Endothelial cell of umbilical vein (primary cell): ENCODE results near the gene BCAS3. TPM values are rescaled to one million over a fixed set of nuclear protein-coding genes. Genes with fewer than 3 reads are reported as not detected.

Source experiments
- BruUV-seq: library from RNA; stranded (reverse); fragments of 400-500 nt; replicated peaks from 2 replicates; lab custom pipeline; 2021; lab: Mats Ljungman, UMichigan
- CTCF ChIA-PET: fragments of 300-600, 350-600 bp; sonication (Branson Sonifier 250); formaldehyde crosslinking; loops from one replicate; lab custom pipeline; 2021; ENCODE audit warnings: antibody characterized with exemption, inconsistent platforms; lab: Charles Lee
- POLR2A ChIA-PET: fragments of 300-600, 350-600 bp; sonication (Branson Sonifier 250); formaldehyde crosslinking; loops from one replicate; lab custom pipeline; 2021; ENCODE audit warnings: antibody characterized with exemption, inconsistent platforms; lab: Charles Lee
- DNase-seq: peaks from one replicate; pipeline ENCODE4 v3.0.0-alpha.2; 2011; ENCODE audit warnings: low read depth, low spot score
- FAIRE-seq: peaks from 2 replicates; lab custom pipeline; 2011; peaks lifted over from hg19 to GRCh38; lab: Jason Lieb, UNC
- H2AFZ ChIP-seq: 2 replicates; pipeline ENCODE4 v1.6.0; 2012; ENCODE audit warnings: low read depth, low read length, control low read depth, inconsistent platforms
- H3K27ac ChIP-seq: 2 replicates; pipeline ENCODE4 v1.5.1; 2011; ENCODE audit warnings: low read depth, mild to moderate bottlenecking, control low read depth, low read length, moderate library complexity; ENCODE audit not compliant: insufficient read depth
- H3K27me3 ChIP-seq, 2 experiments: 2 replicates each; pipeline versions ENCODE4 v1.6.0 to v1.6.1; 2011; ENCODE audit warnings: low read length in 2 of 2, mixed read lengths in 1 of 2; ENCODE audit not compliant: control insufficient read depth in 2 of 2, insufficient read depth in 2 of 2
- H3K36me3 ChIP-seq, 2 experiments: 2 replicates in 1 of 2; 3 replicates in 1 of 2; pipeline ENCODE4 v1.5.1; 2011; ENCODE audit warnings: low read length in 2 of 2, mild to moderate bottlenecking in 1 of 2, moderate library complexity in 1 of 2; ENCODE audit not compliant: control insufficient read depth in 2 of 2, insufficient read depth in 2 of 2; ENCODE audit errors: extremely low read depth in 1 of 2
- H3K4me1 ChIP-seq: 3 replicates; pipeline ENCODE4 v1.5.1; 2011; ENCODE audit warnings: mild to moderate bottlenecking, low read length; ENCODE audit not compliant: control insufficient read depth, insufficient read depth; ENCODE audit errors: extremely low read depth
- H3K4me2 ChIP-seq: 2 replicates; pipeline ENCODE4 v1.6.1; 2011; ENCODE audit warnings: low read length, control low read depth, mixed read lengths; ENCODE audit not compliant: insufficient read depth
- H3K4me3 ChIP-seq, 3 experiments: fragments of 200-600 bp in 1 of 3; sonication (generic), shearing (Covaris generic) in 1 of 3; replicated peaks in 1 of 3; 2 replicates each; pipeline ENCODE4 v1.5.1; 2011 to 2016; ENCODE audit warnings: control low read depth in 3 of 3, low read length in 3 of 3, mild to moderate bottlenecking in 2 of 3, inconsistent platforms in 1 of 3, low read depth in 1 of 3, moderate library complexity in 1 of 3; ENCODE audit not compliant: insufficient read depth in 1 of 3
- H3K79me2 ChIP-seq: 2 replicates; pipeline ENCODE4 v1.6.0; 2012; ENCODE audit warnings: low read length, inconsistent platforms; ENCODE audit not compliant: control insufficient read depth, insufficient read depth
- H3K9ac ChIP-seq: replicated peaks from 2 replicates; pipeline ENCODE3; 2011; ENCODE audit warnings: low read length, control low read depth; ENCODE audit not compliant: insufficient read depth; ENCODE audit errors: extremely low read depth
- H3K9me1 ChIP-seq: replicated peaks from 3 replicates; pipeline ENCODE4 v1.6.0; 2011; ENCODE audit warnings: mild to moderate bottlenecking, low read length; ENCODE audit not compliant: control insufficient read depth, insufficient read depth; ENCODE audit errors: extremely low read depth
- H3K9me3 ChIP-seq: replicated peaks from 2 replicates; pipeline ENCODE4 v1.5.1; 2012; ENCODE audit warnings: low read length, inconsistent platforms; ENCODE audit not compliant: control insufficient read depth, insufficient read depth
- H4K20me1 ChIP-seq: replicated peaks from 2 replicates; pipeline ENCODE3; 2011; ENCODE audit warnings: mild to moderate bottlenecking, low read length; ENCODE audit not compliant: control insufficient read depth, insufficient read depth; ENCODE audit errors: extremely low read depth
- EZH2 ChIP-seq: IDR thresholded peaks from 2 replicates; pipeline ENCODE4 v1.6.1; 2012; ENCODE audit warnings: borderline replicate concordance, low read depth, mild to moderate bottlenecking, moderate library complexity, low read length, inconsistent platforms; ENCODE audit not compliant: severe bottlenecking
- FOS ChIP-seq: IDR thresholded peaks from 2 replicates; pipeline ENCODE4 v1.6.1; 2011; ENCODE audit warnings: mild to moderate bottlenecking, low read length, moderate library complexity, borderline replicate concordance; ENCODE audit not compliant: insufficient read depth
- GATA2 ChIP-seq: IDR thresholded peaks from 2 replicates; pipeline ENCODE4 v1.7.0; 2011; ENCODE audit warnings: low read depth, mild to moderate bottlenecking, moderate library complexity, mixed read lengths, low read length; ENCODE audit not compliant: insufficient read length, insufficient read depth
- JUN ChIP-seq: IDR thresholded peaks from 2 replicates; pipeline ENCODE4 v1.6.1; 2011; ENCODE audit warnings: borderline replicate concordance, low read depth; ENCODE audit not compliant: insufficient read length, insufficient read depth
- MYC ChIP-seq: IDR thresholded peaks from one replicate; pipeline ENCODE4 v1.6.1; 2011; ENCODE audit warnings: mild to moderate bottlenecking, low read depth, low read length
- dilution Hi-C: fragments of 300-500 bp; cut with MboI; formaldehyde crosslinking; loops from one replicate; pipeline ENCODE4 v1.15.0; 2019; ENCODE audit warnings: low sequenced_read_pairs; ENCODE audit not compliant: extremely low pct_ligation_motif_present
- intact Hi-C: fragments of 100-400 bp; cut with micrococcal nuclease; formaldehyde crosslinking; loops from one replicate; pipeline ENCODE4 v1.10.0; 2022
- polyA plus RNA-seq, 4 experiments: library from polyadenylated mRNA; depleted of rRNA in 3 of 4; stranded (reverse) in 3 of 4; unstranded in 1 of 4; fragments of >200 nt; gene quantifications; 2 replicates each; pipeline versions ENCODE4 v1.2.1 to v1.2.3, GENCODE V29; 2011 to 2012; ENCODE audit warnings: missing spikeins in 1 of 4
- total RNA-seq: library from RNA; stranded (reverse); gene quantifications from 2 replicates; pipeline ENCODE4 v1.2.3, GENCODE V29; 2021
- TF ChIP-seq, protein P1 (sequence below): IDR thresholded peaks from 2 replicates; pipeline ENCODE4 v1.6.1; 2011; ENCODE audit not compliant: insufficient read depth, insufficient read length
- TF ChIP-seq, protein P2 (sequence below), 2 donors: IDR thresholded peaks; 1 replicate in 1 of 2; 2 replicates in 1 of 2; pipeline ENCODE4 v1.5.1; 2011; ENCODE audit warnings: low read length in 2 of 2, mild to moderate bottlenecking in 2 of 2, moderate library complexity in 2 of 2, control low read depth in 1 of 2, inconsistent platforms in 1 of 2, low read depth in 1 of 2; ENCODE audit not compliant: insufficient read depth in 1 of 2; ENCODE audit errors: extremely low read depth in 1 of 2

The BCAS3 gene
- total and polyA plus RNA-seq, 2 donors (not counting 3 experiments of a cell fraction or from before 2014, with no cell fraction given): 8.2 to 16.0 TPM

DNA sequence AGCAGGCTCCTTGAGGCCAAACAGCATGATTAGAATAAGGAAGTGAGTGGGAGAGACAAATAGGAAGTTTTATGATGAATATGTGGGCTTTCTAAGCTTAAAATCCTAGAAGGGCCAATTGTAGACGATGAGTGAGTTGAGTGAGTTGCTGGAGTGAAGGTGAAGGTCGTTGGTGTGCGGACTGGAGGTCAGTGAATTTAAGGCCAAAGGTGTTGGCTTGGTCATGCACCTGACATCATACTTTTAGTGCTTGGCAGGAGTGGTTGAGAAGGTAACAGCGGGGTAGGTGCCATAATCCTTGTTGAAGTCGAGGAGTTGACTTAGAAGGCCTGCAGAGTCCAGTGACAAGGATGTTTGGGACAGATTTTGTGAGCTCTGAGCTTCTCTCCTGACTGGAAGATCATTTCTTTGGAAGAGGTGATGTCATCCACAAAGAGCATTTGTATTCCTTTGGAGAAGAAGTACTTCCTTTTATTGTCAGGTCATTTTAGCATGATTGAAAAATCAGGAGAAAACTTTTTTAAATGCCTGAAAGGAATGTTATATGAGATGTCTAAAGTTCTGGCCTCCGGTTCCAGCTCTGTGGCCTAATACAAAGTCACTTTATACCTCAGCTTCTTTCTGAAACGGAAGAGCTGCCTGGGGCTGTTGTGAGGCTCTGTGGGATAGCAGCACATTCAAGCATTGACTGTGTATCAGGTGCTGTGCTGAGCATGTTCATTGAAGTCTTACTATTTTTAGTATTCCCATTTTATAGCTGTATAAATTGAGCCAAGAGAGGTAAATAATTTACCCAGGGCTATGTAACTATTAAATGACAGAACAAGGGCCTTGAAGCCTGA is 668.4 kb downstream of the BCAS3 start:
- no peak overlapping the region for H3K27ac ChIP-seq
- H2AFZ ChIP-seq: no peak overlapping the region
- FAIRE-seq (no peak), DNase-seq (no peak)
- intact Hi-C loops: no loop called here
- POLR2A ChIA-PET: no interaction called here
- no peaks in the 10 kb centered on the region for H3K4me1 ChIP-seq
- no peaks in the 10 kb centered on the region for H3K9me3 ChIP-seq
- CTCF ChIA-PET: interaction anchor here (0.6 to 1.8 kb wide), 2 partner anchors 9 to 12 kb away, joined by 3 to 5 read pairs; no protein-coding TSS in a partner anchor
- BruUV-seq: no TSS peak
- H3K9ac ChIP-seq: no peak overlapping the region
- no peaks in the 10 kb centered on the region for H3K79me2 ChIP-seq
- no peak overlapping the region for H3K4me2 ChIP-seq
- TF ChIP-seq, protein P1, sequence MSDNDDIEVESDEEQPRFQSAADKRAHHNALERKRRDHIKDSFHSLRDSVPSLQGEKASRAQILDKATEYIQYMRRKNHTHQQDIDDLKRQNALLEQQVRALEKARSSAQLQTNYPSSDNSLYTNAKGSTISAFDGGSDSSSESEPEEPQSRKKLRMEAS: no peak
- TF ChIP-seq JUN: no peak
- TF ChIP-seq, protein P2, sequence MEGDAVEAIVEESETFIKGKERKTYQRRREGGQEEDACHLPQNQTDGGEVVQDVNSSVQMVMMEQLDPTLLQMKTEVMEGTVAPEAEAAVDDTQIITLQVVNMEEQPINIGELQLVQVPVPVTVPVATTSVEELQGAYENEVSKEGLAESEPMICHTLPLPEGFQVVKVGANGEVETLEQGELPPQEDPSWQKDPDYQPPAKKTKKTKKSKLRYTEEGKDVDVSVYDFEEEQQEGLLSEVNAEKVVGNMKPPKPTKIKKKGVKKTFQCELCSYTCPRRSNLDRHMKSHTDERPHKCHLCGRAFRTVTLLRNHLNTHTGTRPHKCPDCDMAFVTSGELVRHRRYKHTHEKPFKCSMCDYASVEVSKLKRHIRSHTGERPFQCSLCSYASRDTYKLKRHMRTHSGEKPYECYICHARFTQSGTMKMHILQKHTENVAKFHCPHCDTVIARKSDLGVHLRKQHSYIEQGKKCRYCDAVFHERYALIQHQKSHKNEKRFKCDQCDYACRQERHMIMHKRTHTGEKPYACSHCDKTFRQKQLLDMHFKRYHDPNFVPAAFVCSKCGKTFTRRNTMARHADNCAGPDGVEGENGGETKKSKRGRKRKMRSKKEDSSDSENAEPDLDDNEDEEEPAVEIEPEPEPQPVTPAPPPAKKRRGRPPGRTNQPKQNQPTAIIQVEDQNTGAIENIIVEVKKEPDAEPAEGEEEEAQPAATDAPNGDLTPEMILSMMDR (IDR thresholded peaks at IDR 0.05; ENCODE audit: extremely low read depth in 1 of 2, insufficient read depth in 1 of 2, low read depth in 1 of 2, low read length in 2 of 2): no peak
- no peak for TF ChIP-seq FOS
- no peak for TF ChIP-seq MYC
- TF ChIP-seq EZH2: no peak
- no peak for TF ChIP-seq GATA2
- no peaks in the 10 kb centered on the region for H3K36me3 ChIP-seq
- H3K27me3 ChIP-seq: peaks cover 0 to 13% of the 10 kb centered on the region in 2 experiments
- H3K4me3 ChIP-seq: no peak overlapping the region
- dilution Hi-C loops: no loop called here
- H3K9me1 ChIP-seq: no peaks in the 10 kb centered on the region
- no peaks in the 10 kb centered on the region for H4K20me1 ChIP-seq
